ENCODE results near the gene FAM184B.

GRCh38 chr4:17721496-17722355 is 59.7 kb downstream of the FAM184B start:
- no peak for TF ChIP-seq CTCF (IDR thresholded peaks at IDR 0.05)
- no peak for TF ChIP-seq POLR2A (IDR thresholded peaks at IDR 0.05)

Measured in lower leg skin (tissue), 3 donors.